Activated CD4-positive, alpha-beta T cell treated with anti-CD3 and anti-CD28 coated beads, Interleukin-2, amount 10 ng/mL, durations not matched to agents 7 days and 5 days (primary cell): ENCODE results near the gene TAF5. TPM values are rescaled to one million over a fixed set of nuclear protein-coding genes. Genes with fewer than 3 reads are reported as not detected.
"Not testable (repeated sequence)": the region's sequence is repeated elsewhere in the genome, so short reads cannot be mapped to it uniquely, and the experiment has no call there.

Experiments
- CTCF ChIA-PET: fragments of 350-600 bp; sonication (Branson Sonifier 250); formaldehyde crosslinking; loops from one replicate; lab custom pipeline; 2021; ENCODE audit warnings: antibody characterized with exemption; lab: Charles Lee
- POLR2A ChIA-PET: fragments of 350-600 bp; sonication (Branson Sonifier 250); formaldehyde crosslinking; loops from one replicate; lab custom pipeline; 2021; ENCODE audit warnings: antibody characterized with exemption; lab: Charles Lee
- DNase-seq: peaks from one replicate; pipeline ENCODE4 v3.0.0-alpha.2; 2020
- H3K27ac Mint-ChIP-seq: one replicate; pipeline ENCODE4 v1.8.0; 2021; ENCODE audit warnings: mild to moderate bottlenecking, moderate library complexity, mixed read lengths
- H3K27me3 Mint-ChIP-seq: one replicate; pipeline ENCODE4 v1.8.0; 2021; ENCODE audit warnings: mixed read lengths
- H3K36me3 Mint-ChIP-seq: one replicate; pipeline ENCODE4 v1.8.0; 2021; ENCODE audit warnings: low read depth, mixed read lengths
- H3K4me1 Mint-ChIP-seq: one replicate; pipeline ENCODE4 v1.8.0; 2021; ENCODE audit warnings: mixed read lengths
- H3K4me3 Mint-ChIP-seq: one replicate; pipeline ENCODE4 v1.8.0; 2021; ENCODE audit warnings: mild to moderate bottlenecking, moderate library complexity, mixed read lengths
- H3K9me3 Mint-ChIP-seq: one replicate; pipeline ENCODE4 v1.8.0; 2021; ENCODE audit warnings: mixed read lengths
- total RNA-seq, 2 experiments: library from RNA; stranded (reverse); gene quantifications; one replicate each; pipeline ENCODE4 v1.2.3, GENCODE V29; 2021

The TAF5 gene
- 10 to 100 TPM; 13.2 to 15.1 TPM for total RNA-seq

- peaks cover 2% of the 10 kb centered on the region for H3K9me3 Mint-ChIP-seq
- peak within 1 kb of the TSS; percentile 94 for H3K27ac Mint-ChIP-seq
- ChIA-PET CTCF (interaction anchor here (0.6 to 2.2 kb wide), 9 partner anchors 11 to 974 kb away, joined by 3 to 7 read pairs (median 4); partner anchors contain the start of gene CALHM2), POLR2A (interaction anchor here (0.6 kb wide), 1 partner anchor 1553 kb away, joined by 5 read pairs; no protein-coding TSS in a partner anchor)
- no peaks in the 10 kb centered on the region for H3K27me3 Mint-ChIP-seq
- H3K4me1 Mint-ChIP-seq: peaks cover 26% of the 10 kb centered on the region
- peak within 1 kb of the TSS; percentile 91 for H3K4me3 Mint-ChIP-seq
- peaks cover 9% of the 10 kb centered on the region for H3K36me3 Mint-ChIP-seq
- peak; percentile 95 for DNase-seq
Measured at GRCh38 chr10:103367782-103368518, at the start of gene TAF5. TSS of gene TAF5 (plus strand) at chr10:103367976. CDS start at chr10:103367990, 14 bp downstream.

DNA sequence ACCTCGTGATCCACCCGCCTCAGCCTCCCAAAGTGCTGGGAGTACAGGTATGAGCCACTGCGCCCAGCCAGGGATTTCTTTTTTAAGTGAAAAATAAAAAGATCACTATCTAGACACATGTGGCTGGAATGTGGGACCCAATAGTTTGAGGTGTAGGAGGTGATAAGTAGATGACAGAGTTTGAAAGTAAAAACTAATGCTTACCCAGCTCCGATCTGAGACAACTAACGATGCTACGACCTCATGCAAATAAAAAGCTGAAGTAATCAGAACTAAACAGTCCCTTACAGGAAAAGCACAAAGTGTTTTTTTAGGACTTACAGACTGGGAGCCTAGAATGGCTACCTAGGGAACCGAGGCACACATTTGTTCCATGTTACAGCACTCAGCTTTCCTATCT is 39.9 kb upstream of the TAF5 start:
- H3K4me3 Mint-ChIP-seq: no peak overlapping the region
- ChIA-PET POLR2A (no interaction called here), CTCF (interaction anchor here (1.8 kb wide), 1 partner anchor 22 kb away, joined by 4 read pairs; no protein-coding TSS in a partner anchor)
- peaks cover 27% of the 10 kb centered on the region for H3K36me3 Mint-ChIP-seq
- H3K9me3 Mint-ChIP-seq: no peaks in the 10 kb centered on the region
- no peaks in the 10 kb centered on the region for H3K27me3 Mint-ChIP-seq
- no peak overlapping the region for H3K27ac Mint-ChIP-seq
- H3K4me1 Mint-ChIP-seq: no peaks in the 10 kb centered on the region
- no peak for DNase-seq

DNA sequence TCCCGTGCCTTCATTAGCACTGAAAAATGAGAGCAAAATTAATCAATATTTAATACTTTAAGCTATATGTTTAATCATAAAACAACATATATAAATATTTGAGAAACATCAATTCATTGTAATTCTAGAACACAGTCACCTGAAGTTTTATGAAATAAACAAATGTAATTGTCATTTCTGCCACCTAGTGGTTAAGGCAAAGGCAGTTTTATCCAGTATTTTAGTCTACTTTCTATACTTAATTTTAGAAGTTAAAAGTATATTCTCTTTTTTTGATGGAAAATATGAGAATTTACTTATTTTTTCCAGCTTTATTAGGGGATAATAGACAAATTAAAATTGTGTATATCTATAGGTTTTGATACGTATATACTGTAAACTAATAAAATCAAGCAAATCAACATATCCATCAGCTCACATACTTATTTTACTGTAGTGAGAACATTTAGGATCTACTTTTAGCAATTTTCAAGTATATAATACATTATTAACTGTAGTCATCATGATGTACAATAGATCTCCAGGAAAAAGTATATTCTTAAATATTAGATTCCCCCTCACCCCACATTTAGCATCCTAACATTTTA is 33.7 kb upstream of the TAF5 start:
- ChIA-PET CTCF (interaction anchor here (0.6 to 1.2 kb wide), 6 partner anchors 9 to 514 kb away, joined by 3 to 8 read pairs (median 4); partner anchors contain the start of gene PCGF6), POLR2A (no interaction called here)
- Mint-ChIP-seq H3K27ac (no peak overlapping the region), H3K36me3 (peaks cover 23% of the 10 kb centered on the region), H3K27me3 (no peaks in the 10 kb centered on the region), H3K4me3 (no peak overlapping the region), H3K9me3 (no peaks in the 10 kb centered on the region), H3K4me1 (peaks cover 1% of the 10 kb centered on the region)
- no peak for DNase-seq

- Mint-ChIP-seq H3K4me3 (no peak overlapping the region), H3K36me3 (peaks cover 23% of the 10 kb centered on the region), H3K27me3 (no peaks in the 10 kb centered on the region), H3K27ac (no peak overlapping the region), H3K4me1 (peaks cover 1% of the 10 kb centered on the region), H3K9me3 (no peaks in the 10 kb centered on the region)
- no peak for DNase-seq
- ChIA-PET CTCF (interaction anchor here (0.6 to 1.0 kb wide), 3 partner anchors 214 to 644 kb away, joined by 3 to 5 read pairs (median 3); no protein-coding TSS in a partner anchor), POLR2A (no interaction called here)
Measured at GRCh38 chr10:103334567-103334966, 33.2 kb upstream of the TAF5 start.

DNA sequence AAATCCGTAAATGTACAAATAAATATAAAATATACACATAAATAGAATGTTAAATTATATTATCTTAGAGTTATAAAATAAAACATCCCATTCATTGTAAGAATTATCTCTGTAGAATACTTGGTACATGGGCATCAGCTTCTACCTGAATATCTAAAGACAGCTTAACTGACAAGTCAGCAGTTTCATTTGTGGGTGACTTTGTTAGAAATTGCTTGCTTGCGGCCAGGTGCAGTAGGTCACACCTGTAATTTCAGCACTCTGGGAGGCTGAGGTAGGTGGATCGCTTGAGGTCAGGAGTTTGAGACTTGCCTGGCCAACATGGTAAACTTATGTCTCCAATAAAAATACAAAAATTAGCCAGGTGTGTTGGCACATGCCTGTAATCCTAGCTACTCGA is 31.4 kb upstream of the TAF5 start:
- Mint-ChIP-seq H3K4me3 (no peak overlapping the region), H3K36me3 (peaks cover 21% of the 10 kb centered on the region)

DNA sequence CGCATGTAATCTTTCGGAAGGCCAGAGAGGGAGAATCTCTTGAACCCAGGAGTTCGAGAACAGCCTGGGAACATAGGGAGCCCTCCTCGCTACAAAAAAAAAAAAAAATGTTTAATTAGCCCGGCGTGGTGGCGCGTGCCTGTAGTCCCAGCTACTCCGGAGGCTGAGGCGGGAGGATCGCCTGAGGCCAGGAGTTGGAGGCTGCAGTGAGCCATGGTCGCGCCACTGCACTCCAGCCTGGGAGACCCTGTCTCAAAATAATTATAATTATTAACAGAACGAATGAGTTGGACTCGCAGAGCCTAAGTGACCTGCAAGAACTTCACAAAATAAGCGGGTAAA is 17.6 kb upstream of the TAF5 start:
- no peak for DNase-seq
- Mint-ChIP-seq H3K4me3 (peak overlapping the region; percentile 90), H3K9me3 (no peaks in the 10 kb centered on the region), H3K36me3 (peaks cover 10% of the 10 kb centered on the region), H3K4me1 (peaks cover 12% of the 10 kb centered on the region), H3K27ac (peak overlapping the region; percentile 74), H3K27me3 (no peaks in the 10 kb centered on the region)
- POLR2A ChIA-PET: no interaction called here
- CTCF ChIA-PET: interaction anchor here (0.7 to 1.9 kb wide), 3 partner anchors 16 to 491 kb away, joined by 3 to 5 read pairs (median 4); no protein-coding TSS in a partner anchor

More for the DNA sequence above, 31.4 kb upstream of the TAF5 start:
- no peaks in the 10 kb centered on the region for H3K9me3 Mint-ChIP-seq
- ChIA-PET POLR2A (no interaction called here), CTCF (no interaction called here)
- DNase-seq: no peak
- peaks cover 1% of the 10 kb centered on the region for H3K4me1 Mint-ChIP-seq
- H3K27me3 Mint-ChIP-seq: no peaks in the 10 kb centered on the region
- no peak overlapping the region for H3K27ac Mint-ChIP-seq

- Mint-ChIP-seq H3K9me3 (no peaks in the 10 kb centered on the region), H3K4me1 (peaks cover 12% of the 10 kb centered on the region), H3K4me3 (peak within 1 kb of the TSS; percentile 90), H3K27me3 (no peaks in the 10 kb centered on the region), H3K27ac (peak within 1 kb of the TSS; percentile 92), H3K36me3 (peaks cover 8% of the 10 kb centered on the region)
- CTCF ChIA-PET: interaction anchor here (0.9 to 4.4 kb wide), 3 partner anchors 15 to 25 kb away, joined by 4 to 17 read pairs (median 5); no protein-coding TSS in a partner anchor
- DNase-seq: peak; percentile 66
- POLR2A ChIA-PET: no interaction called here
Measured at GRCh38 chr10:103350517-103351260, 17.1 kb upstream of the TAF5 start, which contains the start of gene PCGF6. TSS of gene PCGF6 (minus strand) at chr10:103351140. CDS start at chr10:103351066, 74 bp downstream.

DNA sequence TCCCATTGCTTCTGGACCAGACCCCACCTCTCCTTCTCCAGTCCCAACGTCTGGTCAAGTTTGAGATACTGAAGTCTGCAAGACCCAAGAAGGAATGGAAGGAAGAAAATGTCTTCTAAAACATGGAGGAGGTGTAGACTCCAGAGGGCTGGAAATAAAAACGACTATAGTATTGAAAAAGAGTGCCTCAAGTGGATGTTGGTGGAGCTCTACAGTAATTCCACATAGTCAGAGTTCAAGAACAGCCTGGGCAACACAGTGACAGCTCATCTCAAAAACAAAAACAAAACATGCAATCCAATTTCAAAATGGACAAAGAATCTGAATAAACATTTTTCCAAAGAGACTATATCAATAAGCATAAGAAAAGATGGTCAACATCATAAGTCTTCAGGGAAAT is 14.5 kb upstream of the TAF5 start:
- ChIA-PET CTCF (interaction anchor here (0.6 to 4.4 kb wide), 4 partner anchors 12 to 527 kb away, joined by 3 to 17 read pairs (median 6); no protein-coding TSS in a partner anchor), POLR2A (no interaction called here)
- H3K4me3 Mint-ChIP-seq: no peak overlapping the region
- H3K9me3 Mint-ChIP-seq: no peaks in the 10 kb centered on the region
- no peak for DNase-seq
- H3K36me3 Mint-ChIP-seq: peaks cover 3% of the 10 kb centered on the region
- H3K27ac Mint-ChIP-seq: no peak overlapping the region
- peaks cover 12% of the 10 kb centered on the region for H3K4me1 Mint-ChIP-seq
- no peaks in the 10 kb centered on the region for H3K27me3 Mint-ChIP-seq

DNA sequence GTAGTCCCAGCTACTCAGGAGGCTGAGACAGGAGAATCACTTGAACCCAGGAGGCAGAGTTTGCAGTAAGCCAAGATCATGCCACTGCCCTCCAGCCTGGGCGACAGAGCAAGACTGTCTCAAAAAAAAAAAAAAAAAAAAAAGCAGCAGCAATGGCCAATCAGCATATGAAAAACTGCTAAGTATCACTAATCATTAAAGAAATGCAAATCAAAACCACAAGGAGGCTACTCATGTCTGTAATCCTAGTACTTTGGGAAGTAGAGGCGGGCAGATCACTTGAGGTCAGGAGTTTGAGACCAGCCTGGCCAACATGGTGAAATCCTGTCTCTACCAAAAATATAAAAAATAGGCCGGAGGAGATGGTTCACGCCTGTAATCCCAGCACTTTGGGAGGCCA is 13.2 kb upstream of the TAF5 start:
- H3K4me3 Mint-ChIP-seq, H3K36me3 Mint-ChIP-seq, DNase-seq, POLR2A ChIA-PET, H3K4me1 Mint-ChIP-seq, H3K9me3 Mint-ChIP-seq, H3K27me3 Mint-ChIP-seq, H3K27ac Mint-ChIP-seq: not testable (repeated sequence)
- CTCF ChIA-PET: interaction anchor here (4.4 kb wide), 1 partner anchor 11 kb away, joined by 17 read pairs; no protein-coding TSS in a partner anchor

DNA sequence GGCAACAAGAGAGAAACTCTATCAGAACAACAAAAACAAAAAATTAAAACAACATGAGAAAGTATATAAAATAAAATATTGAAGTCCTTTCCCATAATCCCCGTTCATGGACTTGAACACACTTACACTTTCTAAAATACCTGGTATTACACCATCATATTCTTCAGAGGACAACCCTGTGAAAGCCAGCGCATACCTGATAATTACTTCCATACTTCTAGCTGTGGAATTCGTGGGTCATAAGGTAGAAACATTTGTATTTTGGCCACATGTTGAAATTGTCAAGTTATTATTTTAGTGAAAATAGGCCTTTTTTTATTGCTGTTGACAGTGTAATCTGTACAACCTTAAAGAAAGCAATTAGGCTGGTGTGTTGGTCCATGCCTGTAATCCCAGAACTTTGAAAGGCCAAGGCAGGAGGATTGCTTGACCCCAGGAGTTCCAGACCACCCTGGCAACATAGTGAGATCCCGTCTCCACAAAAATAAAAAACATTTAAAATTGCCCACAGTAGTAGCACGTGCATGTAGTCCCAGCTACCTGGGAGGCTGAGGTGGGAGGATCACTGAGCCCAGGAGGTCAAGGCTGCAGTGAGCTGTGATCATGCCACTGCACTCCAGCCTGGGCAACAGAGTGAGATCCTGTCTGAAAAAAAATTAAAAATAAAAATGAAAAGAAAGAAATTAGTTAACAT is 11.7 kb upstream of the TAF5 start:
- no peaks in the 10 kb centered on the region for H3K27me3 Mint-ChIP-seq
- no peaks in the 10 kb centered on the region for H3K9me3 Mint-ChIP-seq
- H3K4me3 Mint-ChIP-seq: no peak overlapping the region
- peaks cover 5% of the 10 kb centered on the region for H3K4me1 Mint-ChIP-seq
- DNase-seq: no peak
- no peak overlapping the region for H3K27ac Mint-ChIP-seq
- no peaks in the 10 kb centered on the region for H3K36me3 Mint-ChIP-seq
- ChIA-PET CTCF (interaction anchor here (0.6 to 0.9 kb wide), 3 partner anchors 13 to 39 kb away, joined by 3 read pairs; no protein-coding TSS in a partner anchor), POLR2A (no interaction called here)

DNA sequence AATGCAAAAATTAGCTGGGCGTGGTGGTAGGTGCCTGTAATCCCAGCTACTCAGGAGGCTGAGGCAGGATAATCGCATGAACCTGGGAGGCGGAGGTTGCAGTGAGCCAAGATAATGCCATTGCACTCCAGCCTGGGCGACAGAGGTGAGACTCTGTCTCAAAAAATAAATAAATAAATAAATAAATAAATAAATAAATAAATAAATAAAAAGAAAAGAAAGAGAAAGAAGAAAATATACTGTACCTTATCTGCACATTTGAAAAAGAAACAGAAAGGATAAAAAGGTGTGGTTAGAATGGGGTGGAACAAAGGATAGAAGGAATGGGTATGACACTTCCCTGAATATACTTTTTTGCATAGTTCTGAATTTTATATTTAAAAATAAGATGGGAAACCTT is 8.3 kb upstream of the TAF5 start:
- H3K27me3 Mint-ChIP-seq, POLR2A ChIA-PET, CTCF ChIA-PET, H3K36me3 Mint-ChIP-seq, H3K4me3 Mint-ChIP-seq, H3K9me3 Mint-ChIP-seq, DNase-seq, H3K27ac Mint-ChIP-seq, H3K4me1 Mint-ChIP-seq: not testable (repeated sequence)

GRCh38 chr10:103360791-103361190 is 7.0 kb upstream of the TAF5 start:
- DNase-seq, H3K27ac Mint-ChIP-seq, H3K4me3 Mint-ChIP-seq, CTCF ChIA-PET, H3K9me3 Mint-ChIP-seq, H3K4me1 Mint-ChIP-seq, H3K36me3 Mint-ChIP-seq, H3K27me3 Mint-ChIP-seq: not testable (repeated sequence)
- POLR2A ChIA-PET: interaction anchor here (0.5 kb wide), 1 partner anchor 1434 kb away, joined by 3 read pairs; no protein-coding TSS in a partner anchor
